HepG2 (cell line): ENCODE results near the gene NDUFS6. TPM values are rescaled to one million over a fixed set of nuclear protein-coding genes. Genes with fewer than 3 reads are reported as not detected.

Experiments used
- ATAC-seq: fragments of 200-7000 bp; cut with Tn5 transposase; 3 replicates; pipeline ENCODE4 v1.9.1; 2020; ENCODE audit warnings: mild to moderate bottlenecking, moderate library complexity
- BruUV-seq: library from RNA; stranded (reverse); fragments of 400-500 nt; replicated peaks from 2 replicates; lab custom pipeline; 2021; lab: Mats Ljungman, UMichigan
- CTCF ChIA-PET: fragments of 300-600 bp; formaldehyde crosslinking; extraction: SDS; loops from one replicate; lab custom pipeline; 2021; ENCODE audit warnings: low total read pairs, inconsistent platforms, low intra/inter-chr PET ratio; lab: Yijun Ruan, JAX
- POLR2A ChIA-PET: fragments of 350-600 bp; sonication (Branson Sonifier 250); formaldehyde crosslinking; loops from one replicate; lab custom pipeline; 2020; ENCODE audit warnings: antibody characterized with exemption, inconsistent platforms; lab: Yijun Ruan, JAX
- DNase-seq: peaks from one replicate; pipeline ENCODE4 v3.0.0-alpha.2; 2015; ENCODE audit warnings: low spot score
- FAIRE-seq: peaks from 3 replicates; lab custom pipeline; 2011; peaks lifted over from hg19 to GRCh38; lab: Jason Lieb, UNC
- H2AFZ ChIP-seq: one replicate; pipeline ENCODE4 v1.6.1; 2011; ENCODE audit warnings: low read length, inconsistent platforms
- H3K27ac ChIP-seq: fragments of 300-600 bp; 3 replicates; pipeline ENCODE4 v1.8.0; 2011; ENCODE audit warnings: mixed run types, mild to moderate bottlenecking, mixed read lengths, low read length, inconsistent platforms; ENCODE audit not compliant: insufficient read depth; ENCODE audit errors: extremely low read length
- H3K27me3 ChIP-seq, 2 experiments: fragments of 200-600 bp in 1 of 2; 2 replicates in 1 of 2; 3 replicates in 1 of 2; pipeline versions ENCODE4 v1.6.0 to v1.8.0; 2011; ENCODE audit warnings: low read length in 2 of 2, mild to moderate bottlenecking in 2 of 2, moderate library complexity in 2 of 2, inconsistent platforms in 1 of 2; ENCODE audit not compliant: insufficient read depth in 2 of 2, control insufficient read depth in 1 of 2
- H3K36me3 ChIP-seq, 2 experiments: fragments of 200-600 bp in 1 of 2; replicated peaks in 1 of 2; 2 replicates in 1 of 2; 3 replicates in 1 of 2; pipeline versions ENCODE4 v1.5.1 to v1.8.0; 2011; ENCODE audit warnings: low read length in 2 of 2, inconsistent platforms in 1 of 2; ENCODE audit not compliant: insufficient read depth in 2 of 2, control insufficient read depth in 1 of 2
- H3K4me1 ChIP-seq: 2 replicates; pipeline ENCODE4 v1.5.1; 2012; ENCODE audit warnings: low read length, inconsistent platforms; ENCODE audit not compliant: insufficient read depth
- H3K4me2 ChIP-seq: 2 replicates; pipeline ENCODE4 v1.6.0; 2011; ENCODE audit warnings: low read depth, low read length, inconsistent platforms
- H3K4me3 ChIP-seq, 3 experiments: fragments of 200-600 bp in 1 of 3; sonication (generic), shearing (Covaris generic) in 1 of 3; replicated peaks in 1 of 3; 2 replicates each; pipeline ENCODE4 v1.5.1; 2011 to 2016; ENCODE audit warnings: low read length in 3 of 3, inconsistent platforms in 2 of 3, low read depth in 2 of 3, mild to moderate bottlenecking in 2 of 3, control low read depth in 1 of 3, mixed read lengths in 1 of 3; ENCODE audit not compliant: insufficient read depth in 1 of 3
- H3K79me2 ChIP-seq: one replicate; pipeline ENCODE4 v1.6.1; 2011; ENCODE audit warnings: low read length, inconsistent platforms; ENCODE audit not compliant: insufficient read depth
- H3K9ac ChIP-seq: 2 replicates; pipeline ENCODE4 v1.6.0; 2011; ENCODE audit warnings: mild to moderate bottlenecking, low read depth, low read length, inconsistent platforms; ENCODE audit not compliant: insufficient read depth
- H3K9me3 ChIP-seq: 2 replicates; pipeline ENCODE4 v1.5.1; 2012; ENCODE audit warnings: mild to moderate bottlenecking, low read length
- H4K20me1 ChIP-seq: 2 replicates; pipeline ENCODE4 v1.6.0; 2011; ENCODE audit warnings: inconsistent platforms, mild to moderate bottlenecking, low read length, moderate library complexity; ENCODE audit not compliant: insufficient read depth
- ATF6 ChIP-seq: sonication (generic); formaldehyde crosslinking; conservative IDR thresholded peaks from 2 replicates; pipeline ENCODE4 v1.4.0; 2020; ENCODE audit warnings: missing genetic modification reagents
- BCL3 ChIP-seq: sonication (generic); formaldehyde crosslinking; IDR thresholded peaks from 2 replicates; pipeline ENCODE4 v1.5.1; 2020; ENCODE audit warnings: mild to moderate bottlenecking, missing genetic modification reagents, moderate library complexity
- CTCF ChIP-seq: sonication (generic); formaldehyde crosslinking; IDR thresholded peaks from 2 replicates; pipeline ENCODE4 v1.5.0; 2020; ENCODE audit warnings: mild to moderate bottlenecking, missing genetic modification reagents, moderate library complexity
- ESRRA ChIP-seq: sonication (generic); formaldehyde crosslinking; IDR thresholded peaks from 2 replicates; pipeline ENCODE4 v1.5.1; 2020; ENCODE audit warnings: mild to moderate bottlenecking, low read depth, missing genetic modification reagents
- FOXK1 ChIP-seq: sonication (generic); formaldehyde crosslinking; IDR thresholded peaks from 2 replicates; pipeline ENCODE4 v1.4.0; 2020; ENCODE audit warnings: low read depth, missing genetic modification reagents, borderline replicate concordance
- MZF1 ChIP-seq: sonication (generic); formaldehyde crosslinking; IDR thresholded peaks from 2 replicates; pipeline ENCODE4 v1.8.1; 2023; ENCODE audit warnings: mild to moderate bottlenecking, missing genetic modification reagents, borderline replicate concordance
- NAIF1 ChIP-seq: sonication (generic); formaldehyde crosslinking; IDR thresholded peaks from 2 replicates; pipeline ENCODE4 v1.5.0; 2020; ENCODE audit warnings: mild to moderate bottlenecking, missing genetic modification reagents, borderline replicate concordance
- PPARG ChIP-seq: conservative IDR thresholded peaks from 2 replicates; pipeline ENCODE4 v1.6.1; 2016; ENCODE audit warnings: missing biosample characterization, missing genetic modification reagents
- SIN3B ChIP-seq: fragments of 150-350 bp; IDR thresholded peaks from 2 replicates; pipeline ENCODE4 v1.6.1; 2014; ENCODE audit warnings: low read length
- SMAD1 ChIP-seq: sonication (generic); formaldehyde crosslinking; IDR thresholded peaks from 2 replicates; pipeline ENCODE4 v1.4.0; 2020; ENCODE audit warnings: missing genetic modification reagents, low read depth, mild to moderate bottlenecking, borderline replicate concordance
- THAP9 ChIP-seq: sonication (generic); formaldehyde crosslinking; IDR thresholded peaks from 2 replicates; pipeline ENCODE4; 2020; ENCODE audit warnings: missing genetic modification reagents, mild to moderate bottlenecking, borderline replicate concordance
- ZBTB33 ChIP-seq: sonication (generic); formaldehyde crosslinking; IDR thresholded peaks from 2 replicates; pipeline ENCODE4 v1.4.0; 2020; ENCODE audit warnings: missing genetic modification reagents
- ZNF724P ChIP-seq: sonication (generic); formaldehyde crosslinking; IDR thresholded peaks from 2 replicates; pipeline ENCODE4 v1.8.0; 2022; ENCODE audit warnings: missing genetic modification reagents, borderline replicate concordance
- ZNF841 ChIP-seq: sonication (generic); formaldehyde crosslinking; IDR thresholded peaks from 2 replicates; pipeline ENCODE4 v1.8.1; 2023; ENCODE audit warnings: missing genetic modification reagents, borderline replicate concordance
- WGBS: methylation state at CpG from one replicate; pipeline ENCODE4 v1.1.6; 2017; ENCODE audit warnings: low lambda C conversion rate; 5-methylcytosine and 5-hydroxymethylcytosine counted together
- in situ Hi-C: cut with HindIII; loops from 2 replicates; pipeline ENCODE4 v1.10.0; 2017; ENCODE audit warnings: low pct_unique_long_range_greater_than_20kb; ENCODE audit not compliant: extremely low pct_ligation_motif_present
- intact Hi-C: fragments of 100-400 bp; cut with micrococcal nuclease; formaldehyde crosslinking; loops from one replicate; pipeline ENCODE4 v1.10.0; 2022; ENCODE audit not compliant: unreplicated experiment
- polyA plus RNA-seq, 8 experiments: library from polyadenylated mRNA; depleted of rRNA in 3 of 8; stranded (reverse) in 7 of 8; unstranded in 1 of 8; fragments of >200 nt; fragmentation: Illumina TruSeq in 4 of 8; extraction: Trizol in 4 of 8; gene quantifications; 2 replicates each; pipeline versions ENCODE4 v1.2.1 to v1.2.3, GENCODE V29; 2011 to 2016; ENCODE audit warnings: low read depth in 4 of 8, missing spikeins in 1 of 8, mixed read lengths in 1 of 8; ENCODE audit not compliant: insufficient read depth in 1 of 8
- total RNA-seq, 5 experiments: library from RNA; depleted of rRNA; stranded (reverse); fragments of >200 nt; fragmentation: Illumina TruSeq; extraction: Trizol; gene quantifications; 2 replicates each; pipeline ENCODE4 v1.2.3, GENCODE V29; 2016; ENCODE audit warnings: low read depth in 1 of 5

The NDUFS6 gene
- total and polyA plus RNA-seq, 2 of the 13 experiments (the other 11 are each of a cell fraction or from before 2014, with no cell fraction given): 23.7 to 50.4 TPM

- no peak for FAIRE-seq
- ATAC-seq: no peak
- no peaks in the 10 kb centered on the region for H3K36me3 ChIP-seq
- no peaks in the 10 kb centered on the region for H4K20me1 ChIP-seq
- H3K27ac ChIP-seq: no peak overlapping the region
- H3K4me2 ChIP-seq: no peak overlapping the region
- BruUV-seq: no TSS peak
- H3K79me2 ChIP-seq: no peaks in the 10 kb centered on the region
- DNase-seq: no peak
- ChIA-PET CTCF (no interaction called here), POLR2A (no interaction called here)
- intact Hi-C loops (no loop called here), in situ Hi-C loops (no loop called here)
- H2AFZ ChIP-seq: no peak overlapping the region
- 44% methylated on average over 12 of the region's 22 CpGs for WGBS
- H3K4me1 ChIP-seq: peaks cover 19% of the 10 kb centered on the region
- H3K4me3 ChIP-seq: no peak overlapping the region
- H3K9ac ChIP-seq: no peak overlapping the region
- H3K9me3 ChIP-seq: no peaks in the 10 kb centered on the region
- H3K27me3 ChIP-seq: peaks cover 4 to 52% of the 10 kb centered on the region in 2 experiments; a peak in 4 of 5 replicates
- TF ChIP-seq PPARG (CRISPR knock-in tag) (no peak), SIN3B (no peak), SMAD1 (CRISPR knock-in tag) (no peak), CTCF (CRISPR knock-in tag) (no peak), NAIF1 (CRISPR knock-in tag) (no peak), MZF1 (CRISPR knock-in tag) (no peak), THAP9 (CRISPR knock-in tag) (no peak), BCL3 (CRISPR knock-in tag) (no peak), ATF6 (no peak), ZNF724P (CRISPR knock-in tag) (no peak), ESRRA (CRISPR knock-in tag) (no peak), FOXK1 (CRISPR knock-in tag) (no peak), ZNF841 (CRISPR knock-in tag) (no peak), ZBTB33 (CRISPR knock-in tag) (no peak)
These were observed 32.9 kb downstream of the NDUFS6 start for GRCh38 chr5:1834022-1834551.
